Activated CD8-positive, alpha-beta memory T cell treated with anti-CD3 and anti-CD28 coated beads for 1 hour (primary cell): ENCODE results near the gene ETV3L.
"Not testable (repeated sequence)": the region's sequence is repeated elsewhere in the genome, so short reads cannot be mapped to it uniquely, and the experiment has no call there.

Experiments used
- DNase-seq, 2 donors: peaks; one replicate each; pipeline ENCODE4 v3.0.0-alpha.2; 2020; ENCODE audit warnings: low read depth in 1 of 2; ENCODE audit errors: extremely low read depth in 1 of 2

Gene ETV3L

GRCh38 chr1:157105988-157106812, 6.6 kb upstream of the ETV3L start:
- no peak for DNase-seq

DNA sequence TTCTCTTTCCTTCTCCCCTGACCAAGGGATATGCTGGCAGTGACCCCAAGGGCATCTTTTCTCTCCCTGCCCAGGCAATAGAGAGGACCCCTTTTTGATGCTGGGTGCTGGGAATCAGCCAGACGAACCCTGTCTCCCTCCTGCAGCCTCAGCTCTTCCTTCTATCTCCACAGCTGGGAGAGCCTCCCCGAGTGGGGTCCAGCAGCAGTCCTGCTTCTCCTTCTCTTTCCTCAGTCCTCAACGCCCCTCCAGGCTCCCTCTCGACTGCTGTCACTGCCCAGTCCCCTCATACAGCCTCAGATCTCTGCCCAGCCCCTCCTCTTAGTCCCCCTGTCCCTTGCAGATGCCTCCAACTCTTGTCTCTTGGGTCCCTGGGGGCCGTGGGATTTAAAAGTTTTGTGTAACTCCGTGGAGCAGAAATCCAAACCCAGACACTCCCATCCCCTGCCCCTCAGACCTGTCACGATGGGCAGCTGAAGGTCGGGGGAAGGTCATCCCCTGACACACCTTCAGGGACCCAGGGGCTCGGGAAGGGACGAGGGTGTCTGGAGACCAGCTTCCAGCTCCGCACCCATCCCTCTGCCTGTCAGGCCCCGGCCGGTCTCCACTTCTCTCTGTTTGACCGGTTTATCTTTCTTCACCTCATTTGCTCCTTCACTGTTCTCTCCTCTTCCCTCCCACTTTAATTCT, 5.8 kb upstream of the ETV3L start:
- no peak for DNase-seq

- no peak for DNase-seq
Measured at GRCh38 chr1:157104598-157105293, 5.1 kb upstream of the ETV3L start.

GRCh38 chr1:157103268-157103667, 3.7 kb upstream of the ETV3L start:
- no peak for DNase-seq

DNA sequence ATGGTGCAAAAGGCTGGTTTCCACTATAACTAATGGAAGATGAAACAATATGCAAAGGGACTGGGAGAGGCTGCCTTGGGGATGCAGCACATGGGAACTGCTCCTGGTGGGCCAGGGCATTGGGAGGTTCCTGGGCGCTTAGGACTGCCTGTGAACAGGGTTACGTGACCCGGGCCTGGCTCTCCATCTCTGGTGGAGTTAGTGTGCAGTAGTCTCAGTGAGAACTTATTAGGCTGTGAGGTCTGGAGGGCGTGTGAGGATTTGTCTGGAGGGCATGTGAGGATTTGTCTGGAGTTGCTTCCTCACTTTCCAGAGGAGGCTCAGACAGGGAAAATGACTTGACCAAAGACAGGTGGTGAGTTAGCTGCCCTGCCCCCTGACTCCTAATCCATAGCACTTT, 1.5 kb upstream of the ETV3L start:
- DNase-seq: no peak

GRCh38 chr1:157098987-157099632, 498 bp downstream of the ETV3L start:
- not testable (repeated sequence) for DNase-seq

GRCh38 chr1:157098519-157098918, 1.1 kb downstream of the ETV3L start:
- no peak for DNase-seq

GRCh38 chr1:157097692-157098091, 1.9 kb downstream of the ETV3L start:
- DNase-seq: no peak

DNA sequence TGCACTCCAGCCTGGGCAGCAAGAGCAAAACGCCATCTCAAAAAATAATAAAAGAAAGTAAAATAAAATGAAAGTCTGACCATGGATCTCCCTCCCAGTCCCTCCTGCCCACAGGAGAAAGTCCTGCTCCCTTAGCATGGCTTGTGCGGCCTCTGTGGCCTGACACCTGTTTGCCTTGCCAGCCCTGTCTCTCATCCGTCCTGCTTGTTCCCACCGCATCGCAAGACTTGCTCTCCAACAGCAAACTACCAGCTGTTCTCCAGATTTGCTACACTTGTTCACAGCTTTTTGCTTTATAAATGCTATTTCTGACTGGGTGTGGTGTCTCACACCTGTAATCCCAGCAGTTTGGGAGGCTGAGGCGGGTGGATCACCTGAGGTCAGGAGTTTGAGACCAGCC, 2.7 kb downstream of the ETV3L start:
- no peak for DNase-seq

DNA sequence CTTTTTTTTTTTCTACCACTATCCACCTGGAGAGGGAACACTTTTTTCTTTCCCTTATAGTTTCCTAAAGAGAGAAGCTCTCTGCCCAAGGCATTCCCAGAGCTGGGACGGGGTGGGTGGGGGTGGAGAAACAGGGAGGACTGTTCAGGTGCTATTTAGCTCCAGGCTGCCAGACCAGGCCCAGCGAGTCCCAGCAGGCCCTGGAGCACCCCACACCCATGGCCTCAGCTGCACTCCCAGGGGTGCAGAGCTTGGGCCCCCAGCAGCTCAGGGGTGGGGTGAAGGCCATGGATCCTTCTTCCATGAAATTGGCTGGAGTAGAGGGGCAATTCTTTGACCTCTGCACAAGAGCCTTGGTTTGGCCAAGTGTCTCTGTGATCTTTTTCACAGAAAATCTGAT, 4.1 kb downstream of the ETV3L start:
- DNase-seq: no peak

- DNase-seq: no peak
Measured at GRCh38 chr1:157095091-157095490, 4.5 kb downstream of the ETV3L start.

- no peak for DNase-seq
Measured at GRCh38 chr1:157092831-157093230, 6.8 kb downstream of the ETV3L start.

GRCh38 chr1:157091668-157092273, 7.8 kb downstream of the ETV3L start:
- DNase-seq: no peak

GRCh38 chr1:157091186-157091585, 8.4 kb downstream of the ETV3L start:
- no peak for DNase-seq

- no peak for DNase-seq
Measured at GRCh38 chr1:157090771-157091170, 8.8 kb downstream of the ETV3L start.

GRCh38 chr1:157090196-157090647, 9.4 kb downstream of the ETV3L start:
- peak; percentile 69 to 83 for DNase-seq

DNA sequence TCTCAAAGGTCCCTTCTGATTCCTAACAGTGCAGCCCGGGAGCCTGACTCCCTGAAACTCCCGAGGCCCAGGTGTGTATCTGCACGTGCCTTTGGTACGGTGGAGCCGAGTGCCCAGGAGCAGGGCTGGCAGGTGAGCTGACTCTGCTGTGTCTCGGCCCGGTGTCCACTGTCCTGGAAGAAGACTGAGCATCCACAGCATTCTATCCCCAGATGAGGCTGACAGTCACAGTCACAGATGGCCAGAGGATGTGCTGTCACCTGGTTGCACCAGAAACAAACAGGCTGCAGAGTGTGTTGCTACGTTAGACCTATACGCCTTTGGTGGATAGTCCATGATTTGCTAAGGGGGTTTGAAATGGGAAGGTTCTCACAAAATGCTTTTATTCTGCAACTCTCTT, 9.8 kb downstream of the ETV3L start:
- DNase-seq: no peak

GRCh38 chr1:157088607-157089006, 11.0 kb downstream of the ETV3L start:
- DNase-seq: no peak

- DNase-seq: no peak
Measured at GRCh38 chr1:157087030-157087429, 12.6 kb downstream of the ETV3L start.

GRCh38 chr1:157086299-157086698, 13.3 kb downstream of the ETV3L start:
- DNase-seq: no peak

DNA sequence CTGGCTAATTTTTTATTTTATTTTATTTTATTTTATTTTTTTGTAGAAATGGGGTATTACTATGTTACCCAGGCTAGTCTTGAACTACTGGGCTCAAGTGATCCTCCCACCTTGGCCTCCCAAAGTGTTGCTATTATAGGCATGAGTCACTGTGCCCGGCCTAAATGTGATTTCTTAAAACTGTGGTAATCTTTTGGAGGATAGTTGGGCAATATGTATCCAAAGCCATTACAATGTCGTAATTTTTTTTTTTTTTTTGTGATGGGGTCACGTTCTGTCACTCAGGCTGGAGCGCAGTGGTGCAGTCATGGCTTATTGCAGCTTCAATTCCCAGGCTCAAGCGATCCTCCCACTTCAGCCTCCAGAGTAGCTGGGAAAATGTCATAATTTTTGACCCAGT, 14.2 kb downstream of the ETV3L start:
- no peak for DNase-seq
